GM19395 (cell line): Measurements from ENCODE around the gene CCDC85A.

Experiments used
- ATAC-seq: cut with Tn5 transposase; IDR thresholded peaks from one replicate; pipeline ENCODE4 v1.9.1; 2021; ENCODE audit warnings: mild to moderate bottlenecking, moderate library complexity; ENCODE audit not compliant: unreplicated experiment

CCDC85A gene

DNA sequence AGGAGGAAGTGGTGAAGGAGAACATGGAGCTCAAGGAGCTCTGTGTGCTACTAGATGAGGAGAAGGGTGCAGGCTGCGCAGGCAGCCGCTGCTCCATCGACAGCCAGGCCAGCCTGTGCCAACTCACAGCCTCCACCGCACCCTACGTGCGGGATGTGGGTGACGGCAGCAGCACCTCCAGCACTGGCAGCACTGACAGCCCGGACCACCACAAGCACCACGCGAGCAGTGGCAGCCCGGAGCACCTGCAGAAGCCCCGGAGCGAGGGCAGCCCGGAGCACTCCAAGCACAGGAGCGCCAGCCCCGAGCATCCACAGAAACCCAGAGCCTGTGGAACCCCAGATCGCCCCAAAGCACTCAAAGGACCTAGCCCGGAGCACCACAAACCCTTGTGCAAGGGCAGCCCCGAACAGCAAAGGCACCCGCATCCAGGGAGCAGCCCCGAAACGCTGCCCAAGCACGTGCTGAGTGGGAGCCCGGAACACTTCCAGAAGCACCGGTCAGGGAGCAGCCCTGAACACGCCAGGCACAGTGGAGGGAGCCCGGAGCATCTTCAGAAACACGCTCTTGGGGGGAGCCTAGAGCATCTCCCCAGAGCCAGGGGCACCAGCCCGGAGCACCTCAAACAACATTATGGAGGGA lies 9.0 kb downstream of the CCDC85A start:
- no peak for ATAC-seq

- ATAC-seq: no peak
Measured at GRCh38 chr2:56195563-56195962, 11.8 kb downstream of the CCDC85A start.

GRCh38 chr2:56197816-56198215 lies 14.0 kb downstream of the CCDC85A start:
- no peak for ATAC-seq

DNA sequence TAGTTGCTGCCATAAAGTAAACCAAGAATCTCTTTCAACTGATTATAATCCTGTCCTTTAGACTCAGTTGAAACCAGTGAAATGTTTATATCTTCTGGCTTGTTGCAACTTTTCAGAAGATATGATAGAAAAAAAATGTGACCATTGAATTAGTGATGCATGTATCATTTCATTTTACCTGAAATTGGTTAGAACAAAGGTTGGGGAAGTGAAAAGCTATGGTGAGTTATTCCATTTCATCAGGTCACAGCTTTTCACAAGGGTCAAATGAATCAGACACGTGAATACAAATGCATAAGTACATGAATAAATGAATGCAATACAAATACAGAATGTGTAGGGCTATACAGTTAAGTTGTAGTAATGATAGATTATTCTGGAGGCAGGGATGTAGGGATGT lies 15.1 kb downstream of the CCDC85A start:
- ATAC-seq: no peak

DNA sequence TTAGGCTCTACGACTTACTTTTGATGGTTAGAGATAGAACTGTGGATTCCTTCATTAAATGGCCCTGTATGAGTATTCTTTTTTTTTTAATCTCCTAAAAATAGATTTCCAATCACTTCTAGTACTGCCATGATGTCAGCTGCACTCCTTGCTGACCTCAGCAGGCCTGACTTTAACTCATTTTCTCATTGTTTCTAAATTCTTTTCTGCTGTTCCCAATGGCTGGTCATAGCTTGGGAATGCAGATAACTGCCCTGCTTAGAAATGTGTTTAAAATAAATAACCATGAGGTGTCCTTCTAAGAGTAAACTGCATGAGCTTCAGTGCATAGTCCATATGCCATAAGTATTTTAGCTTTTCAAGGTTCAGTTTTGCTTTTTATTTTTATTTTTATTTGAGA lies 15.7 kb downstream of the CCDC85A start:
- ATAC-seq: no peak

- ATAC-seq: no peak
Measured at GRCh38 chr2:56202381-56203121, 18.8 kb downstream of the CCDC85A start.

- no peak for ATAC-seq
Measured at GRCh38 chr2:56204556-56204955, 20.8 kb downstream of the CCDC85A start.

DNA sequence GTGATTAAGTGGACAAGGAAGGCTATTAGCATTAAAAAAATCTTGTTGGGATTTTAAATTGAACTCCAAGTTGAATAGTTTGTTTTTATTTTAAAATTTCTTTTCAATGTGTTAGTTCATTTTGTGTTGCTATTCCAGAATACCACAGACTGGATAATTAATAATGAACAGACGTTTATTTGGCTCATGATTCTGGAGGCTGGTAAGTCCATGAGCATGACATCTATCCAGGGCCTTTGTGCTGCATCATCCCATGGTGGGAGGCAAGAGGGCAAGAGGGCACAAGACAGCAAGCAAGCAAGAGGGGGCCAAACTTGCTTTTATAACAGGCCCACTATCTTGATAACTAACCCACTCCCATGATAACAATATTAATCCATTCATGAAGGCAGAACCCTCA lies 22.5 kb downstream of the CCDC85A start:
- ATAC-seq: no peak

DNA sequence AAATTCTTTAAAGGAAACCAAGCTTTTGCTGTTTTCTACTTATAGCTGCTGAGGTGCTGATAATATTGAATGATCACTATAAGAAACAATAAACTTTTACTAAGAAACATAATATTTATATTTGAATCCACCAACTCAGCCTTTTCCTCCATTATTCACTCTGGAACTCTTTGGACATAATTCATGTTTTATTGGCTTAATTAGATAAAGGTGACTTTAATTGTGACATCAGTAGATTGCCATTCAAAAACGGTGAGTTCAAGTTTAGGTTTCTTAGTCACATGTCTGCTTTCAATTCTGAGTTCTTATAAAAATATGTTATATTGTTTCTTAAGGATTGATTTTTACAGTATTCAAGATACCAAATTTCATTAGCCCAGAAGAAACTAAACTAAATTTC lies 24.0 kb downstream of the CCDC85A start:
- ATAC-seq: no peak

GRCh38 chr2:56208380-56208779 lies 24.6 kb downstream of the CCDC85A start:
- no peak for ATAC-seq

- ATAC-seq: no peak
Measured at GRCh38 chr2:56209701-56210100, 25.9 kb downstream of the CCDC85A start.

DNA sequence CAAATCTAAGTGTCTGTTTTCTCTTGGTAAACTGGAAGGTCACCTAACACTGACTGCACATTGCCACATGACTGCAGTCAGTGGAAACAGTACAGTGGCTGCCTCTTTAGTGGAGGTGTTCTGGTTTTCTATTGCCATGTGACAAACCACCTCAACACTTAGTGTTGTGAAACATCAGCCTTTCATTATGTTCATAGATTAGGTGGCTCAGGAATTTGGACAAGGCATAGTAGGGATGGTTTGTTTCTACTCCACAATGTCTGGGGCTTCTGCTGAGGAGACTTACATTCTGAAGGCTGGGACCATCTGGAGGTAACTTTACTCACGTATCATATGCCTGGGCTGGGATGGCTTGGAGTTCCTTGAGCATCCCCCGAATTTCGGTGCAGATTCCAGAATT lies 26.5 kb downstream of the CCDC85A start:
- ATAC-seq: no peak

GRCh38 chr2:56211048-56211447 lies 27.3 kb downstream of the CCDC85A start:
- ATAC-seq: no peak

GRCh38 chr2:56215911-56216310 lies 32.1 kb downstream of the CCDC85A start:
- ATAC-seq: no peak

GRCh38 chr2:56217106-56217505 lies 33.3 kb downstream of the CCDC85A start:
- ATAC-seq: no peak

GRCh38 chr2:56222481-56222880 lies 38.7 kb downstream of the CCDC85A start:
- no peak for ATAC-seq

- no peak for ATAC-seq
Measured at GRCh38 chr2:56224316-56224715, 40.5 kb downstream of the CCDC85A start.

- no peak for ATAC-seq
Measured at GRCh38 chr2:56227811-56228210, 44.0 kb downstream of the CCDC85A start.

DNA sequence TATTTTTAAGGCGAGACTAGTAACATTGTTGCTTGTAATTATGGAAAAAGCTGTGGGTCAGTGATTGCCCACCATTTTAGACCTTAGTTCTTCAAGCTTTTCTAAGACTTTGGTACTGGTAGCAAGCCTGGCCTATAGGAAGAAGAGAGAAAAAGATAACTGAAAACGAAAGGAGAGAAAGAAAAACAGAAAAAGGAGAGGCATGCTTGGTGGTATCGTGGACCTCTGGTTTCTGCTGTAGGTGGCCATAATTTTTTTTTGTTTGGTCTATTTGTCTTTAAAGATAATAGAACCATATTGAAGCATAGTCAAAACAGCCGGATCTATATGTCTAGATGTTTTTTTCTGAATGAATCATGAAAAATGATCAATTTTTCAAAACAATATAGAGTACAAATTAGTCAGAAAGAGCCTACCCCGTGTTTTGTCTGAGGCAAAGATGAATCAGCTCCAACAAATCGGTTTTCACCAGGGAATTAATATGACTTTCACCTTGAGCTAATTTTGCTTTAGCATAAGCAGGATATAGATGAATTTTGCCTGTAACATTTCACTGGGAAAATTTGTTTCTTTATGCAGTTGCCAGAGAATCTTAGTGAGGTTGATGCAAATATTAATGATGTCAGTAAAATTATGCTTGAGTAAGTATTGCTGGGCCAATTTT lies 45.7 kb downstream of the CCDC85A start:
- ATAC-seq: no peak

GRCh38 chr2:56230156-56230555 lies 46.4 kb downstream of the CCDC85A start:
- no peak for ATAC-seq

- no peak for ATAC-seq
Measured at GRCh38 chr2:56231361-56231760, 47.6 kb downstream of the CCDC85A start.

DNA sequence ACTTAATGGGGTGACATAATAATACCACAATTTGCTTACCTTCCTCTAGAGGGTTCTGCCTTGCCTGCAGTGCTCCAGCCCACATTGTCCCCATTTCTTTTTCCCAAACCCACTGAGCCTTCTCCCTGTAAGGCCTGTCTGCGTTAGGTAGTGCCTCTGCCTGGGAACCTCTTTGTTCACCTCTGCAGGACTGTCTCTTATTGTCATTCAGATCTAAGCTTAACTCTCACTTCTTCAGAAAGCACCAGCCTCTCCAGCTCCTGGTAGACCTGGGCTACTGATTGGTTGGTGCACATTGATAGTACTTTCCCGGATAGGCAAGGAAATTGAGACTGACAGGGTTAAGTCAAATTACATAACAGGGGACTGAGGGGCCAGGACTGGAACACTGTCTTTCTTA lies 49.1 kb downstream of the CCDC85A start:
- no peak for ATAC-seq
